Measurements from ENCODE around the gene PFDN1. TPM values are rescaled to one million over a fixed set of nuclear protein-coding genes. Genes with fewer than 3 reads are reported as not detected.

PFDN1 gene
- total and polyA plus RNA-seq, 10 of the 15 experiments (the other 5 are each of a cell fraction or from before 2014, with no cell fraction given), result 62.9 to 193 (median 102) TPM

GRCh38 chr5:140251527-140251973 lies 51.4 kb downstream of the PFDN1 start:
- in situ Hi-C loops (cut with MboI) (no loop called here), intact Hi-C loops (cut with micrococcal nuclease; ENCODE audit: unreplicated experiment) (loop anchor here (10.0 kb wide), 1 partner anchor 283 kb away; no protein-coding TSS in a partner anchor)
- no peaks in the 10 kb centered on the region; the same call in 1 of the 2 replicates for H4K20me1 ChIP-seq (ENCODE audit: control insufficient read depth, insufficient read depth)
- DNase-seq (ENCODE audit: low read depth, low spot score) (peak; percentile 61), FAIRE-seq (peak; percentile 74), ATAC-seq (peak; percentile 88)
- H2AFZ ChIP-seq (ENCODE audit: control insufficient read depth, low read depth, low read length), result no peak overlapping the region
- no TSS peak for BruUV-seq (replicated peaks)
- H3K27me3 ChIP-seq (replicated peaks in 1 of 2; ENCODE audit: control insufficient read depth in 2 of 2, insufficient read depth in 2 of 2, low read length in 1 of 2), result no peaks in the 10 kb centered on the region
- no peaks in the 10 kb centered on the region for H3K9me3 ChIP-seq (replicated peaks; ENCODE audit: control insufficient read depth, insufficient read depth, low read length)
- H3K27ac ChIP-seq (ENCODE audit: control insufficient read depth, insufficient read depth), result 0 out of 2 replicates have a peak overlapping the region, but pooled peaks have one; percentile 0
- peaks cover 8% of the 10 kb centered on the region for H3K4me1 ChIP-seq (ENCODE audit: control insufficient read depth, insufficient read depth, low read length)
- SMC1A ChIA-PET (ENCODE audit: uncharacterized antibody, unreplicated experiment), result interaction anchor here (1.7 to 14.6 kb wide), 2 partner anchors 16 to 99 kb away, joined by 4 to 345 read pairs; partner anchors contain the start of gene HBEGF
- no peak overlapping the region; the same call in 1 of the 2 replicates for H3K4me2 ChIP-seq (ENCODE audit: control insufficient read depth, insufficient read depth)
- WGBS (ENCODE audit: insufficient coverage, insufficient replicate concordance, low lambda C conversion rate, missing lambda C conversion rate), result 9% methylated on average over 5 of the region's 5 CpGs
- peaks cover 0 to 2% of the 10 kb centered on the region in 2 experiments; a peak in 3 of 4 replicates for H3K36me3 ChIP-seq (ENCODE audit: control insufficient read depth in 2 of 2, insufficient read depth in 2 of 2, low read length in 1 of 2)
- POLR2A ChIA-PET, result interaction anchor here (2.1 kb wide), 1 partner anchor 94 kb away, joined by 6 read pairs; the partner anchor contains the start of gene HBEGF
- no peak overlapping the region for H3K4me3 ChIP-seq
- RAD21 ChIA-PET (ENCODE audit: unreplicated experiment), result interaction anchor here (1.0 kb wide), 1 partner anchor 14 kb away, joined by 3 read pairs; no protein-coding TSS in a partner anchor
- no peak overlapping the region for H3K9ac ChIP-seq (ENCODE audit: control insufficient read depth, insufficient read depth, low read length)
- CTCF ChIA-PET, result interaction anchor here (0.5 to 18.8 kb wide), 6 partner anchors 8 to 107 kb away, joined by 3 to 774 read pairs (median 4); partner anchors contain the start of gene HBEGF
- no peaks in the 10 kb centered on the region; the same call in 1 of the 2 replicates for H3K79me2 ChIP-seq (ENCODE audit: control insufficient read depth, insufficient read depth, low read length)
- TF ChIP-seq BRCA1 (IDR thresholded peaks at IDR 0.05; ENCODE audit: low read depth, low read length), result no peak
- TF ChIP-seq RUNX3 (IDR thresholded peaks at IDR 0.05; ENCODE audit: low read length), result peak; percentile 83
- TF ChIP-seq SIX5 (IDR thresholded peaks at IDR 0.05; ENCODE audit: low read depth, low read length, severe bottlenecking), result no peak
- TF ChIP-seq POU2F2 (IDR thresholded peaks at IDR 0.05; ENCODE audit: borderline replicate concordance, low read depth, low read length), result no peak
- no peak for TF ChIP-seq RFX5 (IDR thresholded peaks at IDR 0.05; ENCODE audit: low read depth, low read length)
- no peak for TF ChIP-seq CHD1 (IDR thresholded peaks at IDR 0.05; ENCODE audit: low read depth, low read length)
- 0 out of 2 replicates have a peak, but pooled peaks have one; percentile 31 for TF ChIP-seq IKZF1 (conservative IDR thresholded peaks at IDR 0.05)
- no peak for TF ChIP-seq KAT2A (conservative IDR thresholded peaks at IDR 0.05; ENCODE audit: control insufficient read depth, low read depth, low read length)
- no peak for TF ChIP-seq NFIC (IDR thresholded peaks at IDR 0.05; ENCODE audit: low read depth, low read length)
- no peak for TF ChIP-seq BHLHE40 (IDR thresholded peaks at IDR 0.05; ENCODE audit: borderline replicate concordance in 1 of 2, low read depth in 2 of 2, low read length in 1 of 2)
- no peak for TF ChIP-seq CHD2 (IDR thresholded peaks at IDR 0.05; ENCODE audit: borderline replicate concordance, low read depth, low read length)
- no peak for TF ChIP-seq MEF2B (IDR thresholded peaks at IDR 0.05; ENCODE audit: partially characterized antibody, poor library complexity, severe bottlenecking)
- TF ChIP-seq E2F4 (IDR thresholded peaks at IDR 0.05; ENCODE audit: low read depth, low read length), result no peak
- TF ChIP-seq SPI1 (IDR thresholded peaks at IDR 0.05; ENCODE audit: borderline replicate concordance, insufficient read depth, low read depth, low read length), result peak; percentile 33; the same call in 1 of the 2 replicates
- TF ChIP-seq HDAC2 (IDR thresholded peaks at IDR 0.05), result no peak
- no peak for TF ChIP-seq NBN (IDR thresholded peaks at IDR 0.05)
- TF ChIP-seq IKZF2 (IDR thresholded peaks at IDR 0.05), result peak in 1 of 2 experiments; percentile 20; a peak in 1 of 4 replicates
- TF ChIP-seq POLR2AphosphoS5 (IDR thresholded peaks at IDR 0.05; ENCODE audit: low read length), result no peak
- TF ChIP-seq TBL1XR1 (IDR thresholded peaks at IDR 0.05; ENCODE audit: low read depth, low read length), result no peak
- no peak for TF ChIP-seq SMAD1 (IDR thresholded peaks at IDR 0.05; ENCODE audit: low read depth, partially characterized antibody)
- TF ChIP-seq HSF1 (IDR thresholded peaks at IDR 0.05; ENCODE audit: low read depth, low read length), result no peak
- TF ChIP-seq BACH1 (IDR thresholded peaks at IDR 0.05; ENCODE audit: borderline replicate concordance), result no peak
- TF ChIP-seq GATAD2B (conservative IDR thresholded peaks at IDR 0.05; ENCODE audit: low read depth), result no peak
- TF ChIP-seq ETV6 (conservative IDR thresholded peaks at IDR 0.05 in 1 of 2, IDR thresholded peaks at IDR 0.05 in 1 of 2; ENCODE audit: borderline replicate concordance in 1 of 2, low read depth in 1 of 2), result peak in 1 of 2 experiments; percentile 32; a peak in 1 of 4 replicates
